ENCODE data around the gene FNIP1. TPM values are rescaled to one million over a fixed set of nuclear protein-coding genes. Genes with fewer than 3 reads are reported as not detected.
A peak's percentile ranks its signal among the peaks of the same experiment; 100 is the strongest.

The FNIP1 gene
- total and polyA plus RNA-seq, 9 of the 15 experiments (the other 6 are each of a cell fraction or from before 2014, with no cell fraction given): 5.0 to 32.8 (median 18.4) TPM

- TF ChIP-seq SOX6 (IDR thresholded peaks at IDR 0.05) (no peak), ADNP (tag; IDR thresholded peaks at IDR 0.05) (no peak), TCF7L2 (IDR thresholded peaks at IDR 0.05; ENCODE audit: low read depth, low read length) (no peak), ZNF146 (CRISPR knock-in tag; IDR thresholded peaks at IDR 0.05; ENCODE audit: unreplicated experiment) (no peak), NCOA6 (IDR thresholded peaks at IDR 0.05) (no peak)
Observed at GRCh38 chr5:131647048-131647769, 149.6 kb downstream of the FNIP1 start (continued).

GRCh38 chr5:131644822-131645221 is 152.0 kb downstream of the FNIP1 start:
- Histone ChIP-seq H3K4me2 (ENCODE audit: insufficient read depth, low read length) (no peak overlapping the region), H3K27ac (ENCODE audit: extremely low read depth, low read depth, low read length) (no peak overlapping the region), H3K9me1 (ENCODE audit: control insufficient read depth, insufficient read depth, low read length) (no peaks in the 10 kb centered on the region), H3K79me2 (ENCODE audit: control insufficient read depth, insufficient read depth, low read length) (no peaks in the 10 kb centered on the region), H3K36me3 (ENCODE audit: control insufficient read depth, insufficient read depth, low read length) (peaks cover 52% of the 10 kb centered on the region), H4K20me1 (replicated peaks; ENCODE audit: control insufficient read depth, insufficient read depth, low read length) (no peaks in the 10 kb centered on the region), H3K9ac (ENCODE audit: insufficient read depth in 1 of 2, low read depth in 2 of 2, low read length in 2 of 2) (no peak overlapping the region), H3K4me3 (no peak overlapping the region), H3K4me1 (replicated peaks in 1 of 2; ENCODE audit: control insufficient read depth in 2 of 2, insufficient read depth in 2 of 2, low read length in 2 of 2) (peaks cover 0 to 6% of the 10 kb centered on the region in 2 experiments; a peak in 3 of 5 replicates), H2AFZ (ENCODE audit: low read depth, low read length) (no peak overlapping the region), H3K27me3 (ENCODE audit: control insufficient read depth in 2 of 2, insufficient read depth in 2 of 2, low read length in 2 of 2) (no peaks in the 10 kb centered on the region), H3K9me3 (replicated peaks; ENCODE audit: control insufficient read depth, insufficient read depth, low read depth, low read length) (no peaks in the 10 kb centered on the region)
- WGBS (ENCODE audit: insufficient coverage, low coverage, missing lambda C conversion rate): 91% methylated on average over 7 of the region's 7 CpGs
- DNase-seq (ENCODE audit: extremely low read depth in 1 of 4, low spot score in 3 of 4) (no peak), ATAC-seq (no peak), FAIRE-seq (no peak)
- POLR2A ChIA-PET: interaction anchor here (1.2 kb wide), 1 partner anchor 9 kb away, joined by 3 read pairs; no protein-coding TSS in a partner anchor
- in situ Hi-C loops (cut with MboI): no loop called here
- intact Hi-C loops (cut with micrococcal nuclease): no loop called here
- no TSS peak for BruUV-seq (replicated peaks)
- CTCF ChIA-PET (ENCODE audit: low intra/inter-chr PET ratio): no interaction called here
- TF ChIP-seq MXI1 (IDR thresholded peaks at IDR 0.05; ENCODE audit: low read depth, low read length) (no peak), ZBTB40 (IDR thresholded peaks at IDR 0.05) (no peak), ZBTB40 (CRISPR knock-in tag; IDR thresholded peaks at IDR 0.05) (no peak), SIX5 (IDR thresholded peaks at IDR 0.05; ENCODE audit: borderline replicate concordance in 1 of 2, insufficient read depth in 1 of 2, low read depth in 1 of 2, low read length in 2 of 2) (no peak), ATF3 (IDR thresholded peaks at IDR 0.05) (peak; percentile 44; the same call in 1 of the 2 replicates), ATF3 (CRISPR knock-in tag; conservative IDR thresholded peaks at IDR 0.05) (no peak)

All from K562 (cell line).